Astrocyte of the spinal cord (primary cell): ENCODE results near the gene IL36B.

ENCODE experiments used
- DNase-seq: peaks from one replicate; pipeline ENCODE4 v3.0.0; 2011; ENCODE audit warnings: low read depth, low spot score
- H3K4me3 ChIP-seq: 2 replicates; pipeline ENCODE4 v1.5.1; 2011; ENCODE audit warnings: low read depth, mild to moderate bottlenecking, low read length, moderate library complexity
- in situ Hi-C: cut with HindIII; loops from 2 replicates; pipeline ENCODE4 v1.10.0; 2017; ENCODE audit warnings: low sequenced_read_pairs
- TF ChIP-seq, protein P1 (sequence below): IDR thresholded peaks from 2 replicates; pipeline ENCODE4 v1.5.1; 2012; ENCODE audit warnings: low read depth, mild to moderate bottlenecking, low read length, inconsistent platforms

Gene IL36B

DNA sequence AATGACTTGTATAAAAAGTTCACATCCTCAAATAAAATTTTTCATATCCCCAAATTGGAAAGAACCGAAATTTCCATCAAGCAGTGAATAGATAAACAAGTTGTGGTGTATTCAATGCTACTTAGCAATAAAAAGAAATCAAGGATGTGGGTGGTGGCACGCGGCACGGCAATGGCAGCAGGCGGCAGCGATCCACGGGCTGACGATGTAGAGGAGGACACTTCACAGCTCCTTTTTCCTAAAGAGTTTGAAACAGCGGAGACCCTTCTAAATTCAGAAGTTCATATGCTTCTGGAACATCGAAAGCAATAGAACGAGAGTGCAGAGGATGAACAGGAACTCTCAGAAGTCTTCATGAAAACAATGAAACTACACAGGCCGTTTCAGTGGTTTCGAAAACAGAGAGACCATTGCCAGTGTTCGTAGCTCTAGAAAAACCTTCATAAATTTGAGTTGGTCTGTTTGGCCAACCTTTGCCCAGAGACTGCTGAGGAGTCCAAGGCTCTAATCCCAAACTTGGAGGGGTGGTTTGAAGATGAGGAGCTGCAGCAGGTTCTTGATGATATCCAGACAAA is 57.2 kb downstream of the IL36B start:
- DNase-seq = no peak
- in situ Hi-C loops = no loop called here
- TF ChIP-seq, protein P1, sequence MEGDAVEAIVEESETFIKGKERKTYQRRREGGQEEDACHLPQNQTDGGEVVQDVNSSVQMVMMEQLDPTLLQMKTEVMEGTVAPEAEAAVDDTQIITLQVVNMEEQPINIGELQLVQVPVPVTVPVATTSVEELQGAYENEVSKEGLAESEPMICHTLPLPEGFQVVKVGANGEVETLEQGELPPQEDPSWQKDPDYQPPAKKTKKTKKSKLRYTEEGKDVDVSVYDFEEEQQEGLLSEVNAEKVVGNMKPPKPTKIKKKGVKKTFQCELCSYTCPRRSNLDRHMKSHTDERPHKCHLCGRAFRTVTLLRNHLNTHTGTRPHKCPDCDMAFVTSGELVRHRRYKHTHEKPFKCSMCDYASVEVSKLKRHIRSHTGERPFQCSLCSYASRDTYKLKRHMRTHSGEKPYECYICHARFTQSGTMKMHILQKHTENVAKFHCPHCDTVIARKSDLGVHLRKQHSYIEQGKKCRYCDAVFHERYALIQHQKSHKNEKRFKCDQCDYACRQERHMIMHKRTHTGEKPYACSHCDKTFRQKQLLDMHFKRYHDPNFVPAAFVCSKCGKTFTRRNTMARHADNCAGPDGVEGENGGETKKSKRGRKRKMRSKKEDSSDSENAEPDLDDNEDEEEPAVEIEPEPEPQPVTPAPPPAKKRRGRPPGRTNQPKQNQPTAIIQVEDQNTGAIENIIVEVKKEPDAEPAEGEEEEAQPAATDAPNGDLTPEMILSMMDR = no peak
- H3K4me3 ChIP-seq = no peak overlapping the region

DNA sequence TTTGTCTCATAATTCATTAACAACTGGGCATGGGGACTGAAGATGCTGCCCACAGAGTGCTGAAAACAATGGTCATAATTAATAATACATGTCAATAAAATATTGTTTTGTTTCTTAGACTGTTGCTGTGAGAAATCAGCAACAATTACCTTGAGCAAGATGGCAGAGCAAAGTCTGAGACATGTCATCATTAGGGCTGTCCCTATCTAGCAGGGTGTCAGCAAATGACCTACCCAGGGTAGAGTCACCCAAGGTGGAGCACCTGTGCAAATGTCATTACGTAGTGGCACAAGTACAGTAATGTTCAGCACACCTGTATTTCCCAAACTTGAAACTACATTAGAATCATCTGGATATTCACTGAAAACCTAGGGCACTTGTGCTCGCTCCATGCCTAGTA is 58.0 kb downstream of the IL36B start:
- in situ Hi-C loops = no loop called here
- DNase-seq = no peak
- H3K4me3 ChIP-seq = no peak overlapping the region
- TF ChIP-seq, protein P1 = no peak

DNA sequence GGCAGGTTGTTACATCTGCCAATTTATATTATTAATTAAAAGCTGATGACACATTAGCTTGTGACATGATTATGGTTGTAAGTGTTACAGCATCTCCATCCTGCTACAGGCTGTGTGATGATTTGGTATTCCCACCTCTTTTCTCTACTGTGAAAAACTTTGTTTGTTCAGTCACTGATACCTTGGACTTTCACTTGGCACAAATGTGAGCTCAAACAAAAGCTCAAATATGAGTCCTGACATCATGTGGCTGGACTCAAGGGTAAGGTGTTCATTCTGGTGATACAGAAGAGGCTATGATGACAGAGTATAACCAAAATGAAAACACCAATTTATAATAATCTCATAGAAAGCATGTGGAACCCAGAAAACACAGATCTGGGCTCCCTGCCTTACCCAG is 58.8 kb downstream of the IL36B start:
- in situ Hi-C loops = no loop called here
- TF ChIP-seq, protein P1 = no peak
- no peak overlapping the region for H3K4me3 ChIP-seq
- DNase-seq = no peak

DNA sequence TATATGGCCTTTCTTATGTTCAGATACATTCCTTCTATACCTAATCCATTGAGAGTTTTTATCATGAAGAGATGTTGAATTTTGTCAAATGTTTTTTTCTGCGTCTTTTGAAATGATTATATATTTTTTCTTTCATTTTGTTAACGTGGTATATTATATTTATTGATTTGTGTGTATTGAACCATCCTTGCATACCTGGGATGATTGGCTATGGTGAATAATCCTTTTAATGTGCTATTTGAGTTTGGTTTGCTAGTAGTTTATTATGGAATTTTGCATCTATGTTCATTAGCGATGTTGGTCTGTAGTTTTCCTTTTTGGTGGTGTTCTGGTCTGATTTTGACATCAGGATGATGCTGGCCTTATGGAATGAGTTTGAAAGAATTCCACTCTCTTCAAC is 63.1 kb downstream of the IL36B start:
- no peak for DNase-seq
- in situ Hi-C loops = no loop called here
- TF ChIP-seq, protein P1 = no peak
- H3K4me3 ChIP-seq = no peak overlapping the region

DNA sequence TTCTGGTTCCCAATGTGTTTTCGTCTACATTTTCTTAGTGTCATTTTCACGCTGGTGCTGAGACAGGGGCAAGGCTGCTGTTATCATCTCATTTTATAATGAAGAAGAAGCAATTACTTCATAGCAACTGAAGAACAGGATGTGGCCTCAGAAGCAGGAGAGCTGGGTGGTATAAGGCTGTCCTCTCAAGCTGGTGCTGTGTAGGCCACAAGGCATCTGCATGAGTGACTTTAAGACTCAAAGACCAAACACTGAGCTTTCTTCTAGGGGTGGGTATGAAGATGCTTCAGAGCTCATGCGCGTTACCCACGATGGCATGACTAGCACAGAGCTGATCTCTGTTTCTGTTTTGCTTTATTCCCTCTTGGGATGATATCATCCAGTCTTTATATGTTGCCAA is 67.6 kb downstream of the IL36B start:
- TF ChIP-seq, protein P1 = no peak
- H3K4me3 ChIP-seq = no peak overlapping the region
- DNase-seq = no peak
- in situ Hi-C loops = no loop called here

DNA sequence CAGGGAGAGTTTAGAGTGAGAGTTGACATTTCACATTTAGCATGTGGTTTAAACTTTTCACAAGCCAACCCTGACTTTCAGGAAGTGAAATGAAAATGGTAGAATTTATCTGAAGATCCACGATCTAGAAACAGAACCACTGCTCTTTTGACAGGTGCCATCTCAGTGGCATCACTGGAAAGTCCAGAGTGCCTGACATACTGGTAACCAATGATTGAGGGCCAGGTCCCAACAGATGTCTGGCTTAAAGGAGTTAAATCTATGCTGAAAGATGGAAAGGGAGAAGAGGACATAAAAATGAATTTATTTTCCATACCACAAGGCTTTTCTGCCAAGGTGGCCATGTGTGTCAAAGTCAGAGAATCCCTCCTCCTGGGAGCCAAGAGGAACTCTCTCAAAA is 72.1 kb downstream of the IL36B start:
- in situ Hi-C loops = no loop called here
- no peak for DNase-seq
- no peak overlapping the region for H3K4me3 ChIP-seq
- TF ChIP-seq, protein P1 = no peak

DNA sequence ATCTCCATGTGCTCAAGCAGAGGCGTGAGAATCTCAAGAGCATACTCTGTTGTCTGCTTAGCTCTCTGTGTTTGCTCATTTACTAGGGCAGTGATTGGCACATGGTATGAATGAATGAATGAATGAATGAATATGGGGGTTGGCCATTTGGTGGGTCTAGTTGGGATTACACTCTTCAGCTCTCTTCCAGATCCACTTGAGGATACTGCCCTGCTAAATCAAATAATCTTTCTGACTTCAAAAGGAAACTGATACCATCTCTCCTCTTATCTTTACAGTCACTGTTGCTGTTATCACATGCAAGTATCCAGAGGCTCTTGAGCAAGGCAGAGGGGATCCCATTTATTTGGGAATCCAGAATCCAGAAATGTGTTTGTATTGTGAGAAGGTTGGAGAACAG is 72.9 kb downstream of the IL36B start:
- H3K4me3 ChIP-seq = no peak overlapping the region
- TF ChIP-seq, protein P1 = no peak
- in situ Hi-C loops = no loop called here
- no peak for DNase-seq
